Karpas-422 (cell line): ENCODE measurements around the gene SUV39H1. TPM values are rescaled to one million over a fixed set of nuclear protein-coding genes. Genes with fewer than 3 reads are reported as not detected.
"Not testable (repeated sequence)": the region's sequence is repeated elsewhere in the genome, so short reads cannot be mapped to it uniquely, and the experiment has no call there.

ENCODE experiments used
- DNase-seq: peaks from one replicate; pipeline ENCODE4 v3.0.0-alpha.2; 2015
- H2AFZ ChIP-seq: fragments of 200-600 bp; sonication (generic); 2 replicates; pipeline ENCODE4 v1.6.1; 2014; ENCODE audit warnings: antibody characterized with exemption, low read length, mixed read lengths
- H3K27ac ChIP-seq: fragments of 200-600 bp; sonication (generic); 2 replicates; pipeline ENCODE4 v1.5.1; 2014; ENCODE audit warnings: mild to moderate bottlenecking, low read length, moderate library complexity
- H3K27me3 ChIP-seq: fragments of 200-600 bp; sonication (generic); 2 replicates; pipeline ENCODE4 v1.6.1; 2014; ENCODE audit warnings: low read length, mixed read lengths
- H3K36me3 ChIP-seq: fragments of 200-600 bp; sonication (generic); 2 replicates; pipeline ENCODE4 v1.6.1; 2014; ENCODE audit warnings: low read length, mixed read lengths; ENCODE audit not compliant: insufficient read depth
- H3K4me1 ChIP-seq: fragments of 200-600 bp; sonication (generic); 2 replicates; pipeline ENCODE4 v1.6.1; 2014; ENCODE audit warnings: mild to moderate bottlenecking, low read length, mixed read lengths
- H3K4me2 ChIP-seq: fragments of 200-600 bp; sonication (generic); 2 replicates; pipeline ENCODE4 v1.6.1; 2014; ENCODE audit warnings: low read length, low read depth, mild to moderate bottlenecking; ENCODE audit not compliant: poor library complexity, severe bottlenecking
- H3K4me3 ChIP-seq: fragments of 200-600 bp; sonication (generic); 2 replicates; pipeline ENCODE4 v1.5.1; 2014; ENCODE audit warnings: mild to moderate bottlenecking, antibody characterized with exemption, low read length, mixed read lengths
- H3K79me2 ChIP-seq: fragments of 200-600 bp; sonication (generic); 2 replicates; pipeline ENCODE4 v1.6.1; 2014; ENCODE audit warnings: mild to moderate bottlenecking, low read length, mixed read lengths
- H3K9ac ChIP-seq: fragments of 200-600 bp; sonication (generic); 2 replicates; pipeline ENCODE4 v1.6.0; 2014; ENCODE audit warnings: low read length
- H3K9me2 ChIP-seq: fragments of 200-600 bp; sonication (generic), shearing (Covaris generic); replicated peaks from 2 replicates; pipeline ENCODE4 v1.6.0; 2014; ENCODE audit warnings: mild to moderate bottlenecking, low read length, moderate library complexity; ENCODE audit not compliant: insufficient read depth
- H3K9me3 ChIP-seq: fragments of 300-700, 200-600 bp; sonication (generic); 2 replicates; pipeline ENCODE4 v1.6.1; 2014; ENCODE audit warnings: low read length, mixed read lengths
- H4K20me1 ChIP-seq: fragments of 200-600 bp; sonication (generic); 2 replicates; pipeline ENCODE4 v1.6.1; 2014; ENCODE audit warnings: mild to moderate bottlenecking, antibody characterized with exemption, low read length, low read depth; ENCODE audit not compliant: insufficient read depth
- total RNA-seq: library from RNA; depleted of rRNA; stranded (reverse); fragments of >200 nt; shearing (Covaris generic); gene quantifications from 2 replicates; pipeline ENCODE4 v1.2.3, GENCODE V29; 2014; ENCODE audit warnings: low replicate concordance

SUV39H1 gene
- total RNA-seq, 1 experiment from 2014 or later, result 9.5 TPM

DNA sequence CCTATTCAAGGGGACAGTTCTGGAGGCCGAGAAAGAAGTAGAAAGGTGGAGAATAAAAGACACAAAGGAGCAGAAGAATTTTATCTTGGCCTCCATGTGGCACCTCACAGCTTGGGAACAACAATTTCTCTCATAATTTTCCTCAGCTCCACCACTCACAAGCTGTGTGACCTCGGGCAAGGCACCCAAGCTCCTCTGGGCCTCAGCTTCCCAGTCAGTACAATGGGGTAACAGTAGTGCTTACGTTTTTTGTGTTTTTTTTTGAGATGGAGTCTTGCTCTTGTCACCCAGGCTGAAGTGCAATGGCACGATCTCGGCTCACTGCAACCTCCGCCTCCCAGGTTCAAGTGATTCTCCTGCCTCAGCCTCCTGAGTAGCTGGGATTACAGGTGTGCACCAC lies 15.6 kb upstream of the SUV39H1 start:
- not testable (repeated sequence) for H3K36me3 ChIP-seq, H3K9me3 ChIP-seq, H4K20me1 ChIP-seq, H3K9ac ChIP-seq, H2AFZ ChIP-seq, H3K4me3 ChIP-seq, H3K27me3 ChIP-seq, H3K4me2 ChIP-seq, DNase-seq, H3K9me2 ChIP-seq, H3K27ac ChIP-seq
- Histone ChIP-seq H3K79me2 (peaks cover 19% of the 10 kb centered on the region), H3K4me1 (peaks cover 27% of the 10 kb centered on the region)

DNA sequence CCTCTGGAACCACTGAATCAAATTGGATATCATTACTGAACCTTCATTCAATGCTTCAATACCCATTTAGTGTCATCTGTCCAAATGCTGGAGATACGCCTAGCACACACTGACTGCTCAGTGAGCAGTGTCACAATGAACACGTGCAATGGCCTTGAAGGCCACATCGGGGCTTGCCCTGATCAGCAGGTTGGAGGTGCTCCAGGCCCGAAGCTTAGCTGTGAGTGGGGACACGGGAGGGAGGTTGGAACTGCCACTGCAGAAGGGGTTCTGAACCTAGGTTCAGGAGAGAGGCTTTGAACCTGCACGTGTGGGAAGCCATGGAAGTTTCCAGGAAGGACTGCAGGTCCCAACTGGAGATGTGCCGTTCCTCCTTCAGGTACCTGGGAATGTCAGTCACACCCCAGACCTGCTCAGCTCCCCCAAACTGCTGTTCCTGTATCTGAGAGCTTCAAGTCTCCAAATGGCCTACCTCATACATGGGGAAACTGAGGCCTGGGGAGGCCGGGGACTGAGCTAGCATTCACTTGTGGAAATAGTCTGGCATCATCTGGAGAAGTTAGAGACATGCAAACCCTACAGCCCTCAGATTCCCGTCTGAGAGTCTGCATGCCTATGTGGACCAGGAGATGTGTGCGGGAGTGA lies 14.9 kb upstream of the SUV39H1 start:
- Histone ChIP-seq H4K20me1 (no peaks in the 10 kb centered on the region), H3K4me1 (peaks cover 27% of the 10 kb centered on the region), H3K9ac (no peak overlapping the region)

DNA sequence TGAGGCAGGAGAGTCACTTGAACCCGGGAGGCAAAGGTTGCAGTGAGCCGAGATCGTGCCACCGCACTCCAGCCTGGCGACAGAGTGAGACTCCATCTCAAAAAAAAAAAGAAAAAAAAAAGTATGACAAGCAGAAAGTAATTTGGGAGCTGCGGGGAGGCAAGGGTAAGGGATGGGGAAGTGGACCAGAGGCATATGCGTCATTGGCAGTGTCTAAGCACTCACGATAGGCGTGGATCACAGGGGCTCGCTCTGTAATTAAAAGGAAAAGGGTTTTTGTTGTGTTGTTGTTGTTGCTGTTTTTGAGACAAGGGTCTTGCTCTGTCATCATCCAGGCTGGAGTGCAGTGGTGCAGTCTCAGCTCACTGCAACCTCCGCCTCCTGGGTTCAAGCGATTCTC lies 13.7 kb upstream of the SUV39H1 start:
- not testable (repeated sequence) for H3K27ac ChIP-seq, H3K9me3 ChIP-seq, H2AFZ ChIP-seq, H3K27me3 ChIP-seq, H3K9ac ChIP-seq, H4K20me1 ChIP-seq, H3K9me2 ChIP-seq, DNase-seq, H3K36me3 ChIP-seq
- Histone ChIP-seq H3K4me1 (peaks cover 22% of the 10 kb centered on the region), H3K79me2 (peaks cover 15% of the 10 kb centered on the region), H3K4me3 (peak overlapping the region; percentile 64; the same call in 1 of the 2 replicates), H3K4me2 (peak overlapping the region; percentile 65)

More for the DNA sequence above, 14.9 kb upstream of the SUV39H1 start:
- no peak overlapping the region for H3K4me3 ChIP-seq
- no peaks in the 10 kb centered on the region for H3K9me2 ChIP-seq
- no peaks in the 10 kb centered on the region for H3K36me3 ChIP-seq
- H2AFZ ChIP-seq, result no peak overlapping the region
- no peak for DNase-seq
- peaks cover 19% of the 10 kb centered on the region for H3K79me2 ChIP-seq
- H3K27ac ChIP-seq, result no peak overlapping the region
- H3K9me3 ChIP-seq, result no peaks in the 10 kb centered on the region
- H3K27me3 ChIP-seq, result no peaks in the 10 kb centered on the region
- no peak overlapping the region for H3K4me2 ChIP-seq

DNA sequence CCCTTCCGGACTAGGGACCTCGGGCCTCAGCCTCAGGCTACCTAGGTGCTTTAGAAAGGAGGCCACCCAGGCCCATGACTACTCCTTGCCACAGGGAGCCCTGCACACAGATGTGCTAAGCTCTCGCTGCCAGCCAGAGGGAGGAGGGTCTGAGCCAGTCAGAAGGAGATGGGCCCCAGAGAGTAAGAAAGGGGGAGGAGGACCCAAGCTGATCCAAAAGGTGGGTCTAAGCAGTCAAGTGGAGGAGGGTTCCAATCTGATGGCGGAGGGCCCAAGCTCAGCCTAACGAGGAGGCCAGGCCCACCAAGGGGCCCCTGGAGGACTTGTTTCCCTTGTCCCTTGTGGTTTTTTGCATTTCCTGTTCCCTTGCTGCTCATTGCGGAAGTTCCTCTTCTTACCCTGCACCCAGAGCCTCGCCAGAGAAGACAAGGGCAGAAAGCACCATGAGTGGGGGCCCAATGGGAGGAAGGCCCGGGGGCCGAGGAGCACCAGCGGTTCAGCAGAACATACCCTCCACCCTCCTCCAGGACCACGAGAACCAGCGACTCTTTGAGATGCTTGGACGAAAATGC lies 13.0 kb upstream of the SUV39H1 start, which contains the start of gene WAS:
Gene WAS, plus strand, starts transcription at position 389 of the 572 bp plus-strand sequence. Its CDS starts 55 bp downstream, at position 444.
- Histone ChIP-seq H3K36me3 (no peaks in the 10 kb centered on the region), H2AFZ (0 out of 2 replicates have a peak within 1 kb of the TSS, but pooled peaks have one; percentile 84), H3K9ac (peak within 1 kb of the TSS; percentile 76), H3K4me2 (peak within 1 kb of the TSS; percentile 65), H3K27ac (peak within 1 kb of the TSS; percentile 71), H3K79me2 (peaks cover 15% of the 10 kb centered on the region), H3K4me3 (peak within 1 kb of the TSS; percentile 64), H3K27me3 (no peaks in the 10 kb centered on the region), H3K9me2 (no peaks in the 10 kb centered on the region), H3K9me3 (no peaks in the 10 kb centered on the region), H4K20me1 (0 out of 2 replicates have a peak, but pooled peaks cover 3% of the 10 kb centered on the region), H3K4me1 (peaks cover 22% of the 10 kb centered on the region)
- peak; percentile 90 for DNase-seq

DNA sequence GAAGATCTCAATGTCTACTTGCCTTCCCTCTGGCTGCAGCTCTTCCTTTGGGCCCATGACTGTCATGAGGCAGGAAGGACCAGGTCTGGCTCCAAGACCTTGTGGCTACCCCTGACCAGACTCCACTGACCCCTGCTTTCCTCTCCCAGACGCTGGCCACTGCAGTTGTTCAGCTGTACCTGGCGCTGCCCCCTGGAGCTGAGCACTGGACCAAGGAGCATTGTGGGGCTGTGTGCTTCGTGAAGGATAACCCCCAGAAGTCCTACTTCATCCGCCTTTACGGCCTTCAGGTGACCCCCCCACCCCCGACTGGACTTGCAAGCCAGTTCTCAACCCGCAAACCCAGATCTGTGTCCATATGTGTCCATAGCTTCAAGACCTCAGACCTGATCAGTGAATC lies 12.4 kb upstream of the SUV39H1 start:
- Histone ChIP-seq H3K36me3 (no peaks in the 10 kb centered on the region), H4K20me1 (0 out of 2 replicates have a peak, but pooled peaks cover 3% of the 10 kb centered on the region), H3K9ac (peak overlapping the region; percentile 76), H2AFZ (no peak overlapping the region), H3K9me2 (no peaks in the 10 kb centered on the region), H3K27ac (peak overlapping the region; percentile 71), H3K9me3 (no peaks in the 10 kb centered on the region), H3K4me2 (peak overlapping the region; percentile 65), H3K4me3 (peak overlapping the region; percentile 64), H3K4me1 (peaks cover 22% of the 10 kb centered on the region), H3K79me2 (peaks cover 15% of the 10 kb centered on the region), H3K27me3 (no peaks in the 10 kb centered on the region)
- no peak for DNase-seq

DNA sequence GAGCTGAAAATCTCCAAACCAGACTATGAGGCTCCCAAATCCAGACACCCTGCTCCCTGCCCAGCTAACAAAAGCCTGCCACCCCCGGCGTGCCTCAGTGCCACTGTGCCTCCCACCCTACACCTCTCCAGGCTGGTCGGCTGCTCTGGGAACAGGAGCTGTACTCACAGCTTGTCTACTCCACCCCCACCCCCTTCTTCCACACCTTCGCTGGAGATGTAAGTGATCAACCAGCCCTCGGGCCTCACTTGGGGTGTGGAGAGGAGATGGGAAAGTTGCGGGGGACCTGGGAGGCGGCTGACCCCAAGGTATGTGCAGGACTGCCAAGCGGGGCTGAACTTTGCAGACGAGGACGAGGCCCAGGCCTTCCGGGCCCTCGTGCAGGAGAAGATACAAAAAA lies 11.1 kb upstream of the SUV39H1 start:
- peaks cover 17% of the 10 kb centered on the region for H3K4me1 ChIP-seq
- H3K9me2 ChIP-seq, result no peaks in the 10 kb centered on the region
- no peak overlapping the region for H3K4me3 ChIP-seq
- no peak overlapping the region for H3K4me2 ChIP-seq
- H3K9me3 ChIP-seq, result no peaks in the 10 kb centered on the region
- H3K79me2 ChIP-seq, result peaks cover 15% of the 10 kb centered on the region
- no peaks in the 10 kb centered on the region for H3K36me3 ChIP-seq
- no peak for DNase-seq
- H3K27ac ChIP-seq, result no peak overlapping the region
- no peak overlapping the region for H2AFZ ChIP-seq
- 0 out of 2 replicates have a peak, but pooled peaks cover 3% of the 10 kb centered on the region for H4K20me1 ChIP-seq
- H3K9ac ChIP-seq, result no peak overlapping the region
- H3K27me3 ChIP-seq, result no peaks in the 10 kb centered on the region

DNA sequence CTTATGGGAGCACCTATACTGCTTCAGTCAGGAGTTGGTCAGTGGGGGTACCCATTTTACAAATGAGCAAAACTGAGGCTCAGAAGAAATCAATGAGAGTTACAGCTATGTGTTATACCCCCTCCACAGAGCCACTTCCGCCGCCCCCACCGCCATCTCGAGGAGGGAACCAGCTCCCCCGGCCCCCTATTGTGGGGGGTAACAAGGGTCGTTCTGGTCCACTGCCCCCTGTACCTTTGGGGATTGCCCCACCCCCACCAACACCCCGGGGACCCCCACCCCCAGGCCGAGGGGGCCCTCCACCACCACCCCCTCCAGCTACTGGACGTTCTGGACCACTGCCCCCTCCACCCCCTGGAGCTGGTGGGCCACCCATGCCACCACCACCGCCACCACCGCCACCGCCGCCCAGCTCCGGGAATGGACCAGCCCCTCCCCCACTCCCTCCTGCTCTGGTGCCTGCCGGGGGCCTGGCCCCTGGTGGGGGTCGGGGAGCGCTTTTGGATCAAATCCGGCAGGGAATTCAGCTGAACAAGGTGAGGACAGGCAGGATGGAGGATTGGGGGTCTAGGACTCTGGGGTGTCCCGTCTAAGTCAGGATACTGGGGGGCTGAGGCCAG lies 7.9 kb upstream of the SUV39H1 start:
- no peak overlapping the region for H3K27ac ChIP-seq
- peaks cover 15% of the 10 kb centered on the region for H3K79me2 ChIP-seq
- H3K36me3 ChIP-seq, result no peaks in the 10 kb centered on the region
- H3K27me3 ChIP-seq, result no peaks in the 10 kb centered on the region
- H3K4me2 ChIP-seq, result no peak overlapping the region
- no peak overlapping the region for H3K9ac ChIP-seq
- no peak overlapping the region for H3K4me3 ChIP-seq
- no peak overlapping the region for H2AFZ ChIP-seq
- peaks cover 11% of the 10 kb centered on the region for H3K4me1 ChIP-seq
- DNase-seq, result no peak
- H3K9me2 ChIP-seq, result no peaks in the 10 kb centered on the region
- H3K9me3 ChIP-seq, result no peaks in the 10 kb centered on the region
- 0 out of 2 replicates have a peak, but pooled peaks cover 3% of the 10 kb centered on the region for H4K20me1 ChIP-seq

DNA sequence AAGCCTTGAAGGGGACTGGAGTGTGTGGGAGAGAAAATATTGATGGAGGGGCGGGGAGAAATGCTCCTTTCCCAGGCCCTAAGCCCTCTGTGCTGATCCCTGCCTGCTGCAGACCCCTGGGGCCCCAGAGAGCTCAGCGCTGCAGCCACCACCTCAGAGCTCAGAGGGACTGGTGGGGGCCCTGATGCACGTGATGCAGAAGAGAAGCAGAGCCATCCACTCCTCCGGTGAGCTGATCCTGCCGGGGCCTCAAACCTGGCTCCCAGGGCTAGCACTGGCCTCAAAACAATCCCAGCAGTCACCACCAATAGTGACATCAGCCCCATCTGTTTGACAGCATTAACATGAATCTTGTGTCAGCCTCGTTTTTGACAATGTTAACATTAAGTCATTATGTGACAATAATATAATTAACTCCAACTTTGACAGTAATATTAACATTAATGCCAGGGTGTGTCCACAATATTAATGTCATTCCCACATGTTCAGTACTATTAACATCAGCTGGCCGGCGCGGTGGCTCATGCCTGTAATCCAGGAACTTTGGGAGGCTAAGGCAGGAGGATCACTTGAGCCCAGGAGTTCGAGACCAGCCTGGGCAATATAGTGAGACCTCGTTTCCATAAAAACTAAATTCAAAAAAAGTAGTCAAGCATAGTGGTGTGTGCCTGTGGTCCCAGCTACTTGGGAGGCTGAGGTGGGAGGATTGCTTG lies 7.2 kb upstream of the SUV39H1 start:
- no peak overlapping the region for H3K4me3 ChIP-seq
- H4K20me1 ChIP-seq, result 0 out of 2 replicates have a peak, but pooled peaks cover 3% of the 10 kb centered on the region
- H3K4me2 ChIP-seq, result no peak overlapping the region
- no peak for DNase-seq
- H3K36me3 ChIP-seq, result no peaks in the 10 kb centered on the region
- H3K27ac ChIP-seq, result no peak overlapping the region
- peaks cover 8% of the 10 kb centered on the region for H3K79me2 ChIP-seq
- no peak overlapping the region for H2AFZ ChIP-seq
- no peaks in the 10 kb centered on the region for H3K9me3 ChIP-seq
- H3K27me3 ChIP-seq, result no peaks in the 10 kb centered on the region
- no peaks in the 10 kb centered on the region for H3K9me2 ChIP-seq
- H3K4me1 ChIP-seq, result peaks cover 9% of the 10 kb centered on the region
- no peak overlapping the region for H3K9ac ChIP-seq
